HG02938 (cell line): ENCODE data around the gene STMN3.
"Not testable (repeated sequence)": the region's sequence is repeated elsewhere in the genome, so short reads cannot be mapped to it uniquely, and the experiment has no call there.

Experiments
- ATAC-seq: cut with Tn5 transposase; IDR thresholded peaks from one replicate; pipeline ENCODE4 v1.9.1; 2021; ENCODE audit warnings: mild to moderate bottlenecking, moderate library complexity; ENCODE audit not compliant: unreplicated experiment

The STMN3 gene

GRCh38 chr20:63617876-63618265 is 35.4 kb downstream of the STMN3 start:
- no peak for ATAC-seq

DNA sequence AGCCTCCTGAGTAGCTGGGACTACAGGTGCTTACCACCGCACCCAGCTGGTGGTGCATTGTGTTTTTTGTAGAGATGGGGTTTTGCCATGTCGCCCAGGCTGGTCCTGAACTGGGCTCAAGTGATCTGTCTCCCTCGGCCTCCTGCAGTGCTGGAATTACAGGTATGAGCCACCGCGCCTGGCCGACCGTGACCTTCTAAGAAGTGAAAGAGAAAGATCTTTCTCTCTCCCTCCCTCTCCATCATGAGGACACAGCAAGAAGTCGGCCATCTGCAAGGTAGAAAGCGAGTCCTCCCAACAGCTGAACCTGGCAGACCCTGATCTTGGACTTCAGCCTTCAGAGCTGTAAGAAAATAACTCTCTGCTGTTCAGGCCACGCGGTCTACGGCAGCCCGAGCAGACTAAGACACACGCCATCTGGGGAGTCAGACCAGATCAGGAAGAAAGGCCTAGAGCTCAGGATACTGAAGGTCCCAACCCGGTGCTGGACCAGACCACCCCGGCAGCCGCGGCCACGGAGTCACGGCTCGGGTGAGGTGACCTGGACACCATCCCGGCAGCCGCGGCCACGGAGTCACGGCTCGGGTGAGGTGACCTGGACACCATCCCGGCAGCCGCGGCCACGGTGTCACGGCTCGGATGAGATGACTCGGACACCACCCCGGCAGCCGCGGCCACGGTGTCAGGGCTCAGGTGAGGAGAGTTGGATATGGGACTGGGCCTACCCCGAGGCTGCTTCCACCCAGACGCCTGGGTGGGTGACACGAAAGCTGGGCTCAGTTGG is 35.9 kb downstream of the STMN3 start:
- ATAC-seq = no peak

- ATAC-seq = not testable (repeated sequence)
These were observed 39.2 kb downstream of the STMN3 start for GRCh38 chr20:63613863-63614594.

GRCh38 chr20:63612276-63612931 is 40.8 kb downstream of the STMN3 start:
- ATAC-seq = no peak

DNA sequence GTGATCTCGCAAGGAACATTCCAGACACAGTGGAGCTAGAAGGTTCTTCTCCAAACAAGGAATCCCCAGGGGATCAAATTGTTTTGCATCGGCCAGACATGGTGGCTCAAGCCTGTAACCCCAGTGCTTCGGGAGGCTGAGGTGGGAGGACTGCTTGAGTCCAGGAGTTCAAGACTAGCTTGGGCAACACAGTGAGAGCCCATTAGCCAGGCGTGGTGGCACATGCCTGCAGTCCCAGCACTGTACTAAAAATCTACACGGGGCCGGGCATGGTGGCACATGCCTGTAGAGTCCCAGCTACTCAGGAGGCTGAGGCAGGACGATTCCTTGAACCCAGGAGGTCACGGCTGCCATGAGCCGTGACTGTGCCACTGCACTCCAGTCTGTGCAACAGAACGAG is 41.6 kb downstream of the STMN3 start:
- no peak for ATAC-seq

DNA sequence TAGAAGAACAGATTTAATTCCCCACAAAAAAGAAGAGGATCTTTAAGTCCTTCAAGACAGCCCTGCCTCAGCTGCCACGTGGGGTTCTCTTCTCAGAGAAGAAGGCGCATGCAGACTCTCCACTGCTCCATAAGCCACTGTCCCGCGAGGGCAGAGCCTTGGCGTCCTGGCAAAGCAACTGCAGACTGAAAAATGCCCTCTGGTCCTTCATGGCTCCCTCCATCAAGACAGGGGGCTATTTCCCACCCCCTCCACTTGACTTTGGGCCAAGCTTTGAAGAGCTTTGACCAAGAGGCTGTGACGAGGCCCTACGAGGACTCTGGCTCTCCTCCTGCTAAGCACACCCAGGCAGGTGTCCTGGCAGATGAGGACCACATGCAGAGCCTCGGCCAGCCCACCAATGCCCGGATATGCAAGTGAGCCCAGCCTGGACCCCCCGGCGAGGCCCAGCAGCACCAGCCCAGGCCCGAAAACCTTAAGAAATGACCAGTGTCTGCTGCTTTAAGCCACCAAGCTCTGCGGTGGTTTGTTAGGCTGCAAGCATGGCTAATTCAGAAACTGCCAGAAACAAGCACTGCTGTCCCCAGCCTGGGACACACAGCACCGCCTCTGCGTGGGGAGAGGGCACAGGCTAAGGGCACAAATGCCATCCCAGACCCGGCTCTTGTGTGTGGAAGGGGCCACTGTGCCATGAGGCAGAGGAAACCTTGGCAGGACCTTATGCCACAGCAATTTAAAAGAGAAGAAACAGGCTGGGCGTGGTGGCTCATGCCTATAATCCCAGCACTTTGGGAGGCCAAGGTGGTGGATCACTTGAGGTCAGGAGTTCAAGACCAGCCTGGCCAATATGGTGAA is 42.4 kb downstream of the STMN3 start:
- no peak for ATAC-seq

DNA sequence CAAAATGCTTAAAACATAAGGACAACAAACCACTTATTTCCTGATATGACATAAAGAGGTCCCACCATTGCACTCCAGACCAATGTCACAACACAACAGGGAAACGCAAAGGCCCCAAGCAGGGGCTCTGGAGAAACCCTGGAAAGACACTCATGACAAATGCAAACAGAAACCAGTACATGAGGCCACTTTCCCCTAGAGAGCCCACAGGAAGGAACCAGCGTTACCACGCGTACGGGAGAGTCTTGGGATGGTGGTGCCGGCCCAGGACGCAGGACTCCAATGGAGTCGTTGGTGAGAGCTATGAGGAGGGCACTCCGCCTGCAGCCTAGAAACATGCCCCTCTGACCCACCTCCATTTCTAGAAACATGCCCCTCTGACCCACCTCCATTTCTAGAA is 46.5 kb downstream of the STMN3 start:
- ATAC-seq = no peak

DNA sequence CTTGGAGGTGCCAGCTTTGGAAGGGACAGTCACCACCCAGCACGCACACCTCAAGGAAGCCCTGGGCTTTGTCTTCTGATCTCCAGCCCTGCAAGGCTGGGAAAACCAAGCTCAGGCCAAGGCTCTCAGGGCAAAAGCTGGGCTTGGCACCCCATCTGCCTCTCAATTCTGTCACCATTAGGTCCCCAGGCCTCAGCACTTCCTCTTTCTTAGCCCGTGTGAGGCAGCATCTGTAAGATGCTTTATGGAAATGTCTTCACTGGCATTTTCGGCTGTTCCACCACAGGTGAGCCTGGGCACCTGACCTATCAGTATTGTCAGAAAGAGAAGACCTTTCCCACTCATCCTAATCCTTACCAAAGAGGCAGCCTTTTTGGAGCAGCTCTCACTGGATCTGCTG is 50.9 kb downstream of the STMN3 start:
- ATAC-seq = no peak

DNA sequence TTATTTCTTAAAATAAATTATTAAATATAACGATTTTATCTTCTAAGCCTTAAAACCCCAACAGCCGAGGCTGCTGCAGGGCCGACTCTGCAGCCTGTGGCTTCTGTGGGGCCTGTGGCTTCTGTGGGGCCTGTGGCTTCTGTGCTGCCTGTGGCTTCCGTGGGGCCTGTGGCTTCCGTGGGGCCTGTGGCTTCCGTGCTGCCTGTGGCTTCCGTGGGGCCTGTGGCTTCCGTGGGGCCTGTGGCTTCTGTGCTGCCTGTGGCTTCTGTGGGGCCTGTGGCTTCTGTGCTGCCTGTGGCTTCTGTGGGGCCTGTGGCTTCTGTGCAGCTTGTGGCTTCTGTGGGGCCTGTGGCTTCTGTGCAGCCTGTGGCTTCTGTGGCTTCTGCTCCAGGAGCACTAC is 51.5 kb downstream of the STMN3 start:
- not testable (repeated sequence) for ATAC-seq

GRCh38 chr20:63599396-63600050 is 53.7 kb downstream of the STMN3 start:
- no peak for ATAC-seq

DNA sequence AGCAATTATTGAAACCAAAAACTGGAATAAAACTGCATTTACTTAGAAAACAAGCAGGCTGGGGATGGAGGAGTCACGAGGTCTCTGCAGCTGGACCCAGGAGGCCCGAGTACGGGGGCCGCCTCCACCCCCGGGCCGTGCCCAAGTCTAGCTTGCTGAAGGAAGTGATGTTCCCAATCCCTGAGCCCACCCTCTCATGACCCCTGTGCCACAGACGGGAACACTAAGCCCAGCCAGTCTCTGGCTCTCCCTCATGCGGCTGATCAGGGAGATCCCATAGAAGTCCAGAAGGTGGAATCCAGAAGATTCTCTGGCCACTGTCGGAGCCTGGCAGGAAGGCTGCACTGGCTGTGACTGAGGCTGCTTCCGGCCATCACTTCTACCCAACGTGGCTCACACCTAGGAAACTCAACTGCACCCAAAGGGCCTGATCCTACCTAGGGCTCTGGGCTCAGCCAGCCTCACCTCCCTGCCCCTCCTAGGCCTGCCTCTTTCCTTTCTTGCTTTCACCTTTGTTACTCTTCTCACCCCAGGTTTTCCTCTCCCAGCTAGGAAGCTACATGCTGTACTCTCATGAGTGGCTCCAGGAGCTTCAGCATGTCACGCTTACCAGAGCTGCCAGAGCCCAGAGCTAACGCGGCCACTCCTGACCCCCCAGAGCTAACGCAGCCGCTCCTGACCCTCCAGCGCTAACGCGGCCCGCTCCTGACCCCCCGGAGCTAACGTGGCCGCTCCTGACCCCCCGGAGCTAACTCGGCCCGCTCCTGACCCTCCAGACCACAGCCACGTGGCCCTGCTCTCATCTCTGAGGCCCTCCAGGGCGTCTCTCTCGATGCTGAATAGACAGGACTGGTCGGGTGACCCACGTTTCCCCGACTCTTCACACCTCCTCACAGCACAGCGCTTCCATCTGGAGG is 54.5 kb downstream of the STMN3 start:
- no peak for ATAC-seq

DNA sequence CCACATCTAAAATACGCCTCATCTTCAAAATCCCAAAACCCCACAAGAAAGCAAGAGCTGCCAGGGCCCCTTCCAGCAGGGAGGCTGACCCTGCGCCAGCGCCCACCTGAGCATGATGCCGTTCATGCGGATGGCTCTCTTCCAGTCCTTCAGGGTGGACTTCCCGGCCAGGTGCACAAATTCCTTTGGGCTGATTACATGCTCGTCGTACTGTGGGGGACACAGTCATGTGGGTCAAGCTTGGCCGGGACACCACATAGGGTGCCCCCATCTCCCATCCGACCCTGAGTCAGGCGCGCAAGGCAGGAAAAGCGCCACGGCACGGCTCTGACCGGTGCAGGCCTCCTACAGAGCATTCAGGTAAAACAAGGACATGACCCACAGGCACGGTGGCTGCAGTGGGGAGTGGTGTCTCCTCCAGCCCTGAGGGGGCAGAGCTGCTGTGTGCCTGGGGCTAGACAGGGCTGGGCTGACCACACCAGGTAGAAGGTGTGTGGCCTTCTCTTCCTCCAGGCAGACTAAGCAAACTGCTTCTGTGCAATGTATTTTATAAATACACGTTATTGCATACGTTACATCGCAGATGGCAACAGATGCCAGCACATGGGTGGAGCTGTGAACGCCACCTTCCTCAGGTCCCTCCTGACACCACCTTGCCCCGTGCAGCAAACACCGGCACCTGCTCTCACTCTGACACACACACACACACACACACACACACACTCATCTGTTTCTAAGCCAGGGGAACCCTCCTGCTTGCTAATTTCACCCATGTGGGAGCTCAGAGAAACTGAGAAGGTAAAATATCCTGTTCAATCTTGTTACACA is 55.4 kb downstream of the STMN3 start:
- no peak for ATAC-seq

DNA sequence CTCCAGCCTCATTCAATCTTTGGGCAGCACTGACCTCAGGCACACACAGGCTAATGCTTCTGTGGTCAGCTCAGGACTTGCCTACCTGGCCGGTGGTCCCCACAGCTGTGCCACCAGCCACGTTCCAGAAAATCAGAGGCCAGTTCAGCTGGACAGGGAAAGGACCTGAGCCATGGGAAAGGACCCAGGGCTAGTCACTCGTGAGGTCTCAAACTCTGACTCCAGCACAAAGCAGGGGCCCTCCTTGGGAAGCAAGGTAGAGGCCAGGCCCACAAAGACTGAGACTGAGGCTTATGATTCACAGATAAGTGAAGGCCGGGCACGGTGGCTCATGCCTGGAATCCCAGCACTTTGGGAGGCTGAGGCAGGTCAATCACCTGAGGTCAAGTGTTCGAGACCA is 56.8 kb downstream of the STMN3 start:
- no peak for ATAC-seq

DNA sequence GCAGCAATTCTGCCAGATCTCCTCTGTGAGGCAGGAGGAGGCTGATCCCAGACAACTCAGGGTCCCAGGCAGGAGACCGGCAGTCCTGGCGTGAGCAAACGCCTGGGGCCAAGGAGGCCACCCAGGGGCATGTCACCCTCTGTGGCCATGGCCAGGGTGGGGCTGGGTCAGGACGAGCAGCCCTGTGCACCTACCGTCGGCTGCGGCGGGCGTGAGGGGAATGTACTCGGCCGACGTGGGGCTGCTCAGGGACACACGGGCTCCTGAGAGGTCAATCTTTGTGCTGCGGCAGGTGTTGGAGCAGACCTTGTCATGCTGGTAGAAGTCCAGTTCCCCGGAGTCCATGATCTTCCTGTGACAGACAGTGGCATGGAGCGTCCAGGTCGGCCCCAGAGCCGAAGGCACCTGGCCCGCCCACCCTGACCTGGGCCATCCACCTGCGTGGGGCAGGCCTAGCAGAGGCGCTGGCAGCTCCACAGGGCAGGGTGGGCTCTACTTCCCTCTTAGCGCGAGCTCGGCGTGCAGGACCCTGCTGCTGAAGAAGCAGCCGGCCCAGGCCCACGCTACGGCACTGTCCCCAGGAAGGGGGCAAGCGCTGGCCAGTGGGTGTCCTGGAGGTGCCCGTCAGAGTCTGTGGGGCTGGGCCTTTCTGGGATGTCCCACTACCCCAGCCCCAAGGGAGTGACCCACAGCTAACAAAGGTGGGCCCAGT is 57.7 kb downstream of the STMN3 start:
- no peak for ATAC-seq

DNA sequence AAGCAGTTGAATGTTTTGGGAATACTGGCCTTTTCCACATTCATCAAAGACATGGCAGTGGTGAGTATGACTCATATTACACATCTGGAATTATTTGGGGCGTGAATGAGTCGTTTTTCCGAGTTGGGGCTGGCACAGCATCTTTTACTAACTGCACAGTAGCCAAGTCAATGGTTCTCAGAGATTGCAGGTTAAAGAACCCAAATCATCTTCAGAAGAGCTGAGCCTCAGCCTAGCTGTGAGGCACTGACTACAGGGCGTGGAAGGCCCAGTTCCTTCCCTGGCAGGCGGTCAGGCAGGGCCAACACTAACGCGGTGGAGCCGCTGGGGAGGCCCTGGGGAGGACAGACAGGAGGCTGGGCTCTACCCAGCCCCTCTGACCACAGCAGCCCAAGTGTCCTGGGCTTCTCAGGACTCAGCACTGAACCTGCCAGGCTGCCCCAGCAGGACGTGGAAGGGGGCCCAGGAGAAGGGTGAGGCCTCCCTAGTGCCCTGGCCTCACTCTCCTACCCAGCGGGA is 59.1 kb downstream of the STMN3 start:
- ATAC-seq = no peak

DNA sequence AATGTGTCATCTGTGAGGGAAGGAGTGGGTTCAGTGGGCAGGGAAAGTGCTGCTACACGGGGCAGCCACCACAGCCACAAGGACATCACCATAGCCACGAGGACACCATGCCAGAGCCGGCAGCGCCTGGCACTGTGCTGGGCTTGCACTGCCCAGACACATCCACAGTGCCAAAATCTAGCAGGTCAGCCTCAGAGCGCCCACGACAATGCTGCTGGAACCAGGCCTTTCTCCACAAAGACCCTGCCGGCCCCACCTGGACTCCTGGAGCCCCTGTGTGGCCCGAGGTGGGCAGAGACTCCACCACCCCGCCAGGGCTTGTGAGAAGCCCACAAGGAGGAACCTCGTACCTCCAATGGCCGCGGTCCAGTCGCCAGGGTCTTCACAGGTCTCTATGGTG is 60.6 kb downstream of the STMN3 start:
- ATAC-seq = no peak

DNA sequence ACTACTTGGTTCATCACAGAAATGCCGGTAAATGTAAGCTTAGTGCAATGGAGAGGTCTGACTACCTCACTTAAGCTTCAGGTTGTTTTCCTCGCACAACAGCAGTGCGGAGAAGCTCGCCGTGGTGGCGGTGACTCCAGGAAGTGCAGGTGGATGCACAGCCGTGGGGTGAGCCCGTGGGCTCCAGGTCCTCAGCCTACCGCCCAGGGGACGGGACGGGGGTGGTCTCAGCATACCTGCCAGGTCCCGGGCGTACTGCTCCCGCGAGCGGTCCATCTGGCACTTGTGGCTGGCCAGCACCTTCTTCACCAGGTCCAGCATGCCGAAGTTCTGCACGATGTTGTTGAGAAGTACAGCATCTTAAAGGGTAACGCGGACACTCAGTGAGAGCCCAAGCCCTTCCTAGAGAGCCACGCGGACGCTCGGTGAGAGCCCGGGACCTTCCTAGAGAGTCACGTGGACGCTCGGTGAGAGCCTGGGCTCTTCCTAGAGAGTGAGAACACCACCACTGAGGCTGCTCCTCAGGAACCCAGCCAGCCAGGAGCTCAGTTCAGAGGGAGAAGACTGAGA is 61.4 kb downstream of the STMN3 start:
- no peak for ATAC-seq
